Prostate gland (tissue), 2 donors: ENCODE data around the gene CEACAM3.

Experiments
- POLR2A ChIP-seq: fragments of 450-650 bp; IDR thresholded peaks from one replicate; pipeline ENCODE4 v1.6.1; 2016; ENCODE audit warnings: antibody characterized with exemption, mild to moderate bottlenecking
- POLR2AphosphoS5 ChIP-seq: sonication (generic); formaldehyde crosslinking; IDR thresholded peaks from one replicate; pipeline ENCODE4 v1.6.1; 2017; ENCODE audit warnings: antibody characterized with exemption
- TF ChIP-seq, protein P1 (sequence below), 4 experiments: fragments of 200-600 bp in 2 of 4; fragments of 450-650 bp in 2 of 4; sonication (generic) in 2 of 4; IDR thresholded peaks; 1 replicate in 3 of 4; 2 replicates in 1 of 4; pipeline ENCODE4 v1.5.1; 2016 to 2019; ENCODE audit warnings: antibody characterized with exemption in 4 of 4, mild to moderate bottlenecking in 2 of 4, moderate library complexity in 2 of 4

DNA sequence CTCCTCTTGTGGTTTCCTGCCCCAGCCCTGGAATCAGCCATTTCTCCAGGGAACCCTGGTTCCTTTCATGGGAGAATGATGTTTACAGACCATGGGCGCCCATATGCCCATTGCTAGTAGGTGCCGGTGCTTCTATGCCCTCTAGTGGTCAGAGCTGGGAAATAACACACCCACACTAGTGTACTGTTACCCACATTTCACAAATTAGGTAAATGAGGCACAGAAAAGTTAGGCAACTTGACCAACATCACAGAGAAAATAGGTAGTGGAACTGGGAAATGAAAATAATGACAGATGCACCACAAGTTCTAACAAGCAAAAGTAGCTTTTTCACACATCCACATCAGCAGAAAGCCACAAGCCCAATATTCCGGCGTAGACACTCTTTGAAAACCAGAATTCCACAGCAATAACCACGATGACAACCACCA, 1.3 kb upstream of the CEACAM3 start:
- TF ChIP-seq, protein P1, sequence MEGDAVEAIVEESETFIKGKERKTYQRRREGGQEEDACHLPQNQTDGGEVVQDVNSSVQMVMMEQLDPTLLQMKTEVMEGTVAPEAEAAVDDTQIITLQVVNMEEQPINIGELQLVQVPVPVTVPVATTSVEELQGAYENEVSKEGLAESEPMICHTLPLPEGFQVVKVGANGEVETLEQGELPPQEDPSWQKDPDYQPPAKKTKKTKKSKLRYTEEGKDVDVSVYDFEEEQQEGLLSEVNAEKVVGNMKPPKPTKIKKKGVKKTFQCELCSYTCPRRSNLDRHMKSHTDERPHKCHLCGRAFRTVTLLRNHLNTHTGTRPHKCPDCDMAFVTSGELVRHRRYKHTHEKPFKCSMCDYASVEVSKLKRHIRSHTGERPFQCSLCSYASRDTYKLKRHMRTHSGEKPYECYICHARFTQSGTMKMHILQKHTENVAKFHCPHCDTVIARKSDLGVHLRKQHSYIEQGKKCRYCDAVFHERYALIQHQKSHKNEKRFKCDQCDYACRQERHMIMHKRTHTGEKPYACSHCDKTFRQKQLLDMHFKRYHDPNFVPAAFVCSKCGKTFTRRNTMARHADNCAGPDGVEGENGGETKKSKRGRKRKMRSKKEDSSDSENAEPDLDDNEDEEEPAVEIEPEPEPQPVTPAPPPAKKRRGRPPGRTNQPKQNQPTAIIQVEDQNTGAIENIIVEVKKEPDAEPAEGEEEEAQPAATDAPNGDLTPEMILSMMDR (IDR thresholded peaks at IDR 0.05), result peak; percentile 34 to 75 (median 51)
- TF ChIP-seq POLR2A (no peak), POLR2AphosphoS5 (no peak)
